SK-N-SH (cell line): ENCODE measurements around the gene HBB. TPM values are rescaled to one million over a fixed set of nuclear protein-coding genes. Genes with fewer than 3 reads are reported as not detected.

ENCODE experiments used
- CTCF ChIA-PET: fragments of 300-600, 350-600 bp; formaldehyde crosslinking; extraction: SDS; loops from one replicate; lab custom pipeline; 2021; lab: Yijun Ruan, JAX
- POLR2A ChIA-PET: fragments of 350-600 bp; sonication (Branson Sonifier 250); formaldehyde crosslinking; extraction: SDS; loops from one replicate; lab custom pipeline; 2020; ENCODE audit warnings: antibody characterized with exemption, inconsistent platforms; lab: Yijun Ruan, JAX
- DNase-seq: peaks from one replicate; pipeline ENCODE4 v3.0.0; 2012
- H2AFZ ChIP-seq: fragments of 200-600 bp; sonication (generic); 2 replicates; pipeline ENCODE4 v1.8.1; 2016; ENCODE audit warnings: antibody characterized with exemption, mild to moderate bottlenecking, low read depth
- H3F3A ChIP-seq: fragments of 200-600 bp; sonication (generic); replicated peaks from 2 replicates; pipeline ENCODE3; 2016; ENCODE audit warnings: antibody characterized with exemption, mild to moderate bottlenecking; ENCODE audit not compliant: insufficient read depth
- H3K27ac ChIP-seq, 2 experiments: fragments of 200-500 bp in 1 of 2; fragments of 200-600 bp in 1 of 2; sonication (Bioruptor generic) in 1 of 2; sonication (generic), shearing (Covaris generic) in 1 of 2; 2 replicates each; pipeline versions ENCODE4 v1.5.1 to v1.6.1; 2014 to 2016; ENCODE audit warnings: low read depth in 2 of 2, inconsistent platforms in 1 of 2, low read length in 1 of 2, mild to moderate bottlenecking in 1 of 2, mixed read lengths in 1 of 2
- H3K27me3 ChIP-seq: fragments of 200-600 bp; sonication (generic), shearing (Covaris generic); 2 replicates; pipeline ENCODE4 v1.6.1; 2016; ENCODE audit warnings: mixed run types; ENCODE audit not compliant: insufficient read depth
- H3K36me3 ChIP-seq, 2 experiments: fragments of 200-500 bp in 1 of 2; fragments of 200-600 bp in 1 of 2; sonication (Bioruptor generic) in 1 of 2; sonication (generic) in 1 of 2; replicated peaks in 1 of 2; 2 replicates each; pipeline versions ENCODE3 to v1.5.1; 2014 to 2016; ENCODE audit warnings: low read length in 1 of 2, mild to moderate bottlenecking in 1 of 2; ENCODE audit not compliant: insufficient read depth in 2 of 2, control insufficient read depth in 1 of 2
- H3K4me1 ChIP-seq, 2 experiments: fragments of 200-500 bp in 1 of 2; fragments of 200-600 bp in 1 of 2; sonication (Bioruptor generic) in 1 of 2; sonication (generic), shearing (Covaris generic) in 1 of 2; 2 replicates each; pipeline versions ENCODE4 v1.5.1 to v1.6.1; 2014 to 2016; ENCODE audit warnings: low read depth in 1 of 2, low read length in 1 of 2, mixed run types in 1 of 2; ENCODE audit not compliant: insufficient read depth in 2 of 2, control insufficient read depth in 1 of 2
- H3K4me2 ChIP-seq: fragments of 200-600 bp; sonication (generic), shearing (Covaris generic); 2 replicates; pipeline ENCODE4 v1.6.1; 2017; ENCODE audit warnings: mixed run types
- H3K4me3 ChIP-seq, 2 experiments: fragments of 200-500 bp in 1 of 2; fragments of 200-600 bp in 1 of 2; sonication (Bioruptor generic) in 1 of 2; sonication (generic), shearing (Covaris generic) in 1 of 2; 2 replicates each; pipeline versions ENCODE4 v1.5.1 to v1.8.1; 2014 to 2016; ENCODE audit warnings: low read depth in 2 of 2, inconsistent platforms in 1 of 2, low read length in 1 of 2, mild to moderate bottlenecking in 1 of 2, mixed read lengths in 1 of 2, moderate library complexity in 1 of 2
- H3K79me2 ChIP-seq: fragments of 200-600 bp; sonication (generic); 2 replicates; pipeline ENCODE4 v1.8.1; 2017; ENCODE audit warnings: mild to moderate bottlenecking; ENCODE audit not compliant: insufficient read depth
- H3K9ac ChIP-seq: fragments of 200-600 bp; sonication (generic); 2 replicates; pipeline ENCODE4 v1.6.1; 2017; ENCODE audit warnings: mixed run types
- H3K9me2 ChIP-seq: fragments of 200-600 bp; sonication (generic); 2 replicates; pipeline ENCODE4 v1.6.1; 2017; ENCODE audit warnings: mixed run types
- H3K9me3 ChIP-seq: fragments of 200-600 bp; sonication (generic); 2 replicates; pipeline ENCODE4 v1.6.1; 2017; ENCODE audit warnings: mixed run types, mild to moderate bottlenecking, moderate library complexity
- H4K20me1 ChIP-seq: fragments of 200-600 bp; sonication (generic); 2 replicates; pipeline ENCODE4 v1.6.1; 2017; ENCODE audit warnings: mild to moderate bottlenecking, mixed run types; ENCODE audit not compliant: insufficient read depth
- FOXM1 ChIP-seq: IDR thresholded peaks from 2 replicates; pipeline ENCODE4 v1.4.0; 2012; ENCODE audit warnings: low read depth, mild to moderate bottlenecking
- JUND ChIP-seq: IDR thresholded peaks from 2 replicates; pipeline ENCODE4 v1.4.0; 2012
- NRF1 ChIP-seq: IDR thresholded peaks from 2 replicates; pipeline ENCODE4 v1.6.1; 2012; ENCODE audit warnings: low read depth, mild to moderate bottlenecking, low read length
- RAD21 ChIP-seq: IDR thresholded peaks from 2 replicates; pipeline ENCODE4 v1.6.1; 2012; ENCODE audit warnings: mild to moderate bottlenecking, low read length
- REST ChIP-seq: IDR thresholded peaks from 2 replicates; pipeline ENCODE4 v1.6.1; 2012; ENCODE audit warnings: mild to moderate bottlenecking, low read depth, low read length, moderate library complexity
- RXRA ChIP-seq: IDR thresholded peaks from 2 replicates; pipeline ENCODE4 v1.4.0; 2012; ENCODE audit warnings: low read depth, mild to moderate bottlenecking, borderline replicate concordance
- TEAD4 ChIP-seq: IDR thresholded peaks from 2 replicates; pipeline ENCODE4 v1.4.0; 2012; ENCODE audit warnings: mild to moderate bottlenecking, borderline replicate concordance; ENCODE audit not compliant: insufficient read depth
- YY1 ChIP-seq: IDR thresholded peaks from 2 replicates; pipeline ENCODE4 v1.4.0; 2012; ENCODE audit warnings: low read depth, mild to moderate bottlenecking
- ZBTB33 ChIP-seq: IDR thresholded peaks from 2 replicates; pipeline ENCODE4 v1.4.0; 2012; ENCODE audit warnings: low read depth, borderline replicate concordance
- WGBS: methylation state at CpG from one replicate; pipeline ENCODE4 v1.1.6; 2017; ENCODE audit warnings: low lambda C conversion rate; 5-methylcytosine and 5-hydroxymethylcytosine counted together
- polyA plus RNA-seq, 3 experiments: library from polyadenylated mRNA; depleted of rRNA; stranded (reverse); fragments of >200 nt; gene quantifications; 2 replicates each; pipeline ENCODE4 v1.2.3, GENCODE V29; 2012

Gene HBB
- polyA plus RNA-seq, 1 of the 3 experiments (the other 2 are of a cell fraction): not detected

GRCh38 chr11:5252192-5252918, 25.5 kb upstream of the HBB start:
- H3K27me3 ChIP-seq: no peaks in the 10 kb centered on the region; the same call in 1 of the 2 replicates
- TF ChIP-seq JUND: no peak
- no peak for TF ChIP-seq TEAD4
- no peak for TF ChIP-seq RXRA
- TF ChIP-seq FOXM1: no peak
- TF ChIP-seq RAD21: no peak
- TF ChIP-seq ZBTB33: no peak
- DNase-seq: no peak
- ChIA-PET CTCF (interaction anchor here (0.6 kb wide), 1 partner anchor 286 kb away, joined by 3 read pairs; no protein-coding TSS in a partner anchor), POLR2A (no interaction called here)
- H3F3A ChIP-seq: no peaks in the 10 kb centered on the region
- no peak overlapping the region for H3K27ac ChIP-seq
- no peak overlapping the region for H3K9ac ChIP-seq
- no peaks in the 10 kb centered on the region for H3K79me2 ChIP-seq
- H2AFZ ChIP-seq: no peak overlapping the region
- H3K4me2 ChIP-seq: no peak overlapping the region
- no peaks in the 10 kb centered on the region for H3K4me1 ChIP-seq
- no peaks in the 10 kb centered on the region for H4K20me1 ChIP-seq
- 3% methylated on average over 9 of the region's 9 CpGs for WGBS
- no peak overlapping the region for H3K4me3 ChIP-seq
- no peaks in the 10 kb centered on the region for H3K9me2 ChIP-seq
- no peaks in the 10 kb centered on the region for H3K36me3 ChIP-seq
- no peaks in the 10 kb centered on the region for H3K9me3 ChIP-seq

GRCh38 chr11:5251746-5252145, 24.9 kb upstream of the HBB start:
- Histone ChIP-seq H3K4me2 (no peak overlapping the region), H3K4me1 (no peaks in the 10 kb centered on the region), H3K9ac (no peak overlapping the region), H3K4me3 (no peak overlapping the region), H3K27ac (no peak overlapping the region), H4K20me1 (no peaks in the 10 kb centered on the region), H3K27me3 (no peaks in the 10 kb centered on the region; the same call in 1 of the 2 replicates), H2AFZ (no peak overlapping the region), H3K79me2 (no peaks in the 10 kb centered on the region), H3K9me2 (no peaks in the 10 kb centered on the region), H3K36me3 (no peaks in the 10 kb centered on the region), H3K9me3 (no peaks in the 10 kb centered on the region), H3F3A (no peaks in the 10 kb centered on the region)
- DNase-seq: no peak
- ChIA-PET POLR2A (no interaction called here), CTCF (no interaction called here)
- 1% methylated on average over 2 of the region's 2 CpGs for WGBS
- no peak for TF ChIP-seq JUND
- no peak for TF ChIP-seq NRF1
- TF ChIP-seq REST: no peak
- TF ChIP-seq YY1: no peak
- no peak for TF ChIP-seq TEAD4
